Thyroid gland (tissue), 4 donors: ENCODE measurements around the gene MINDY4.

Source experiments
- CTCF ChIP-seq, 6 experiments: fragments of 200-600 bp in 3 of 6; fragments of 450-650 bp in 3 of 6; sonication (generic) in 3 of 6; IDR thresholded peaks; one replicate each; pipeline ENCODE4 v1.5.1; 2016 to 2019; ENCODE audit warnings: antibody characterized with exemption in 6 of 6, mild to moderate bottlenecking in 2 of 6, inconsistent platforms in 1 of 6, moderate library complexity in 1 of 6
- POLR2A ChIP-seq, 2 donors: fragments of 450-650 bp; IDR thresholded peaks; one replicate each; pipeline ENCODE4 v1.6.1; 2017; ENCODE audit warnings: antibody characterized with exemption in 2 of 2, mild to moderate bottlenecking in 2 of 2, moderate library complexity in 1 of 2

DNA sequence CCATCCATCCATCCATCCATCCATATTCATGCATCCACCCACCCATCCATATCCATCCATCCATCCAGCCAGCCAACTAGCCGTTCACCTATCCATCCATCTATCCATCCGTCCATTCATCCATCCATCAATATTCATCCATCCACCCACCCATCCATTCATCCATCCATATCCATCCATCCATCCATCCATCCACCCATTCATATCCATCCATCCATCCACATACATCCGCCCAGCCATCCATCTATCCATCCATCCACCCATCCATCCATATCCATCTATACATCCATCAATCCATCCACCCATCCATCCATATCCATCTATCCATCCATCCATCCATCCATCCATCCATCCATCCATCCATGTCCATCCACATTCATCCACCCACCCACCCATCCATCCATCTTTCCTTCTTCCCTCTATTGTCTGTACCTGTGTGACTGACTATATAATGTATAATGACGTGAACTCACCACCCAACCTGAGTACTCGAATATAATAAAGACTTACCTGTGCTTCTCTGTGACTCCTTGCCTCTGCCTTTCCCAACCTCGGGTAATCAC is 16.8 kb upstream of the MINDY4 start:
- TF ChIP-seq CTCF (IDR thresholded peaks at IDR 0.05) (no peak), POLR2A (IDR thresholded peaks at IDR 0.05) (no peak)
